Right lobe of liver (tissue), 4 donors: ENCODE results near the gene GLT1D1.

Experiments used
- CTCF ChIP-seq, 4 donors: fragments of 200-600 bp in 3 of 4; fragments of 450-650 bp in 1 of 4; IDR thresholded peaks; one replicate each; pipeline versions ENCODE4 v1.5.1 to v1.8.0; 2016 to 2022; ENCODE audit warnings: antibody characterized with exemption in 4 of 4, mild to moderate bottlenecking in 2 of 4
- POLR2A ChIP-seq: fragments of 450-650 bp; IDR thresholded peaks from one replicate; pipeline ENCODE4 v1.6.1; 2017; ENCODE audit warnings: antibody characterized with exemption, mild to moderate bottlenecking
- donor health status: DM: no; HTN: no; CAD: no.
- donor health status: DM: no; HTN: no; CAD: no.
- donor health status: DM: no; HTN: yes; CAD: no.

DNA sequence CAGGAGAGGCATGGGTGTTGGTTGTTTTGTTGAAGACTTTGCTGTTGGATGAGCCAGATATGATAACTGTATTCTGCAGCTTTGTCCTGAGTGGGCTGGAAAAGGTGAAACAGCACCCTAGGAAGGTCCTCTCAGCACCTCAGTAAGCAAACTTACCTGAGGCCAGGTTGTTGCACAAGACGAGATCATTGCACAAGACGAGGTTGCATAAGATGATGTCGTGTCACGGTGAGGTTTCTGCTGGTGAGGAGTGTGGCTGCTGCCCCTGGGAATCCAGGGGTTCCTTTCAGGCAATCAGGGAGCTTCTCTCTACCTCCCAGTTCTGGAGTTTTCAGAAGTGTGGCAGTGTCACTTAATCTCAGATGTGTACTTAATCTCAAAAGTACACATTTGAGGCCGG is 85.6 kb downstream of the GLT1D1 start:
- TF ChIP-seq POLR2A (no peak), CTCF (IDR thresholded peaks at IDR 0.05) (no peak)
